Measurements from ENCODE around the gene LEKR1. TPM values are rescaled to one million over a fixed set of nuclear protein-coding genes. Genes with fewer than 3 reads are reported as not detected.

The LEKR1 gene
- total and polyA plus RNA-seq, 2 donors (not counting 3 experiments of a cell fraction or from before 2014, with no cell fraction given) = 0.07 to 0.64 TPM

GRCh38 chr3:156801746-156802145 lies 24.4 kb upstream of the LEKR1 start:
- Histone ChIP-seq H3K4me1 (ENCODE audit: control insufficient read depth, extremely low read depth, insufficient read depth, low read length) (no peaks in the 10 kb centered on the region), H4K20me1 (replicated peaks; ENCODE audit: control insufficient read depth, extremely low read depth, insufficient read depth, low read length) (no peaks in the 10 kb centered on the region), H3K9me3 (replicated peaks; ENCODE audit: control insufficient read depth, insufficient read depth, low read length) (no peaks in the 10 kb centered on the region), H3K36me3 (ENCODE audit: control insufficient read depth in 2 of 2, extremely low read depth in 1 of 2, insufficient read depth in 2 of 2, low read length in 2 of 2) (no peaks in the 10 kb centered on the region), H3K9ac (replicated peaks; ENCODE audit: extremely low read depth, insufficient read depth, low read length) (no peak overlapping the region), H3K79me2 (ENCODE audit: control insufficient read depth, insufficient read depth, low read length) (no peaks in the 10 kb centered on the region), H3K4me3 (replicated peaks in 1 of 3; ENCODE audit: insufficient read depth in 1 of 3, low read depth in 1 of 3, low read length in 3 of 3) (no peak overlapping the region), H3K4me2 (ENCODE audit: insufficient read depth, low read length) (no peak overlapping the region), H3K27me3 (ENCODE audit: control insufficient read depth in 2 of 2, insufficient read depth in 2 of 2, low read length in 2 of 2) (no peaks in the 10 kb centered on the region), H3K9me1 (replicated peaks; ENCODE audit: control insufficient read depth, extremely low read depth, insufficient read depth, low read length) (no peaks in the 10 kb centered on the region), H2AFZ (ENCODE audit: low read depth, low read length) (no peak overlapping the region), H3K27ac (ENCODE audit: insufficient read depth, low read depth, low read length) (no peak overlapping the region)
- POLR2A ChIA-PET = no interaction called here
- FAIRE-seq (no peak), DNase-seq (ENCODE audit: low read depth, low spot score) (no peak)
- TF ChIP-seq FOS (IDR thresholded peaks at IDR 0.05; ENCODE audit: borderline replicate concordance, insufficient read depth, low read length) (no peak), POLR2A (IDR thresholded peaks at IDR 0.05; ENCODE audit: low read depth, low read length) (no peak)
- CTCF ChIA-PET = interaction anchor here (0.8 kb wide), 1 partner anchor 122 kb away, joined by 3 read pairs; no protein-coding TSS in a partner anchor
- intact Hi-C loops (cut with micrococcal nuclease) = no loop called here
- no TSS peak for BruUV-seq (replicated peaks)
- dilution Hi-C loops (cut with MboI; ENCODE audit: extremely low pct_ligation_motif_present, low sequenced_read_pairs) = loop anchor here (25.0 kb wide), 1 partner anchor 89 kb away; no protein-coding TSS in a partner anchor

DNA sequence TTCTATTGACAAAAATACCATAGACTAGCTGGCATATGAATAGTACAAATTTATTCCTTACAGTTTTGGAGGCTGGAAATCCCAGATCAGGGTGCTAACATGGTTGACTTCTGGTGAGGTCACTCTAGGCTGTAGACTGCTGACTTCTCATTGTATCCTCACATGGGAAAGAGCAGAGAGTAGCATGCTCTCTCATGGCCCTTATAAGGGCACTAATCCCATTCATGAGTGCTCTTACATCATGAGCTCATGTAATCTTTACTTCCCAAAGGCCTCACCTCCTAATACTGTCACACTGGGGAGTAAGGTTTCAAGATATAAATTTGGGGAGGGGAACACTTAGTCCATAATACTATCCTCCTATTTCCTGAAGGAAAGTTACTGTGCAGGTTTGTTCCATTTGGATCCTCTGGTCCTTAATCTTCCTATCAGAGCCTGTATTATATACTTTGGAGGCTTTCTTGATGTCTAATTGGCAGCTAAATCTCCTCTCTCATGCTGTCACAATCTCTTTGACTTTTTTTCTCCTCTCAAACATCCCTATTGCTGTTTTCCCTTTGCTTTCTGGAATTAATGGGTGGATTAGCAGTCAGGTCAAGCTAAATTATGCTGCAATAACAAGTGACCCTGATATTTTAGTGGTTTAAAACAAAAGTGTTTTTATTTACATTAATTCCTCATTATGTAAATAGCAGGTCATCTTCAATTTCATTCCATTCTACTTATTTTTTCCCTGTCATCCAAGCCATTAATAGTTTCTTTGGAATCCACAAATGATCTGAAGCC lies 23.1 kb upstream of the LEKR1 start:
- ChIA-PET CTCF (no interaction called here), POLR2A (no interaction called here)
- DNase-seq (ENCODE audit: low read depth, low spot score) (no peak), FAIRE-seq (no peak)
- no peak for TF ChIP-seq FOS (IDR thresholded peaks at IDR 0.05; ENCODE audit: borderline replicate concordance, insufficient read depth, low read length)
- TF ChIP-seq GATA2 (IDR thresholded peaks at IDR 0.05; ENCODE audit: insufficient read depth, insufficient read length, low read depth, low read length) = no peak
- no peak for TF ChIP-seq MYC (IDR thresholded peaks at IDR 0.05; ENCODE audit: low read depth, low read length)
- TF ChIP-seq JUN (IDR thresholded peaks at IDR 0.05; ENCODE audit: borderline replicate concordance, insufficient read depth, insufficient read length, low read depth) = no peak
- TF ChIP-seq CTCF (IDR thresholded peaks at IDR 0.05; ENCODE audit: extremely low read depth in 1 of 2, insufficient read depth in 1 of 2, low read depth in 1 of 2, low read length in 2 of 2) = no peak
- no peak for TF ChIP-seq POLR2AphosphoS5 (IDR thresholded peaks at IDR 0.05; ENCODE audit: insufficient read depth, low read depth, low read length)
- TF ChIP-seq, protein P1, sequence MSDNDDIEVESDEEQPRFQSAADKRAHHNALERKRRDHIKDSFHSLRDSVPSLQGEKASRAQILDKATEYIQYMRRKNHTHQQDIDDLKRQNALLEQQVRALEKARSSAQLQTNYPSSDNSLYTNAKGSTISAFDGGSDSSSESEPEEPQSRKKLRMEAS (IDR thresholded peaks at IDR 0.05; ENCODE audit: insufficient read depth, insufficient read length) = no peak
- Histone ChIP-seq H3K4me3 (replicated peaks in 1 of 3; ENCODE audit: insufficient read depth in 1 of 3, low read depth in 1 of 3, low read length in 3 of 3) (no peak overlapping the region), H3K4me2 (ENCODE audit: insufficient read depth, low read length) (no peak overlapping the region), H3K27me3 (ENCODE audit: control insufficient read depth in 2 of 2, insufficient read depth in 2 of 2, low read length in 2 of 2) (no peaks in the 10 kb centered on the region), H3K4me1 (ENCODE audit: control insufficient read depth, extremely low read depth, insufficient read depth, low read length) (no peaks in the 10 kb centered on the region), H3K27ac (ENCODE audit: insufficient read depth, low read depth, low read length) (no peak overlapping the region), H3K9me1 (replicated peaks; ENCODE audit: control insufficient read depth, extremely low read depth, insufficient read depth, low read length) (no peaks in the 10 kb centered on the region), H3K36me3 (ENCODE audit: control insufficient read depth in 2 of 2, extremely low read depth in 1 of 2, insufficient read depth in 2 of 2, low read length in 2 of 2) (no peaks in the 10 kb centered on the region), H4K20me1 (replicated peaks; ENCODE audit: control insufficient read depth, extremely low read depth, insufficient read depth, low read length) (no peaks in the 10 kb centered on the region), H3K79me2 (ENCODE audit: control insufficient read depth, insufficient read depth, low read length) (no peaks in the 10 kb centered on the region), H3K9ac (replicated peaks; ENCODE audit: extremely low read depth, insufficient read depth, low read length) (no peak overlapping the region), H2AFZ (ENCODE audit: low read depth, low read length) (no peak overlapping the region), H3K9me3 (replicated peaks; ENCODE audit: control insufficient read depth, insufficient read depth, low read length) (no peaks in the 10 kb centered on the region)
- BruUV-seq (replicated peaks) = no TSS peak
- intact Hi-C loops (cut with micrococcal nuclease) = no loop called here
- dilution Hi-C loops (cut with MboI; ENCODE audit: extremely low pct_ligation_motif_present, low sequenced_read_pairs) = loop anchor here (25.0 kb wide), 1 partner anchor 91 kb away; no protein-coding TSS in a partner anchor

Data from endothelial cell of umbilical vein (primary cell).